Amygdala (tissue), 56 donors: Measurements from ENCODE around the gene TNFRSF17.

ENCODE experiments used
- DNase-seq, 56 donors: peaks; one replicate each; lab custom pipeline; 2025; lab: John Stamatoyannopoulos, UW

Gene TNFRSF17

DNA sequence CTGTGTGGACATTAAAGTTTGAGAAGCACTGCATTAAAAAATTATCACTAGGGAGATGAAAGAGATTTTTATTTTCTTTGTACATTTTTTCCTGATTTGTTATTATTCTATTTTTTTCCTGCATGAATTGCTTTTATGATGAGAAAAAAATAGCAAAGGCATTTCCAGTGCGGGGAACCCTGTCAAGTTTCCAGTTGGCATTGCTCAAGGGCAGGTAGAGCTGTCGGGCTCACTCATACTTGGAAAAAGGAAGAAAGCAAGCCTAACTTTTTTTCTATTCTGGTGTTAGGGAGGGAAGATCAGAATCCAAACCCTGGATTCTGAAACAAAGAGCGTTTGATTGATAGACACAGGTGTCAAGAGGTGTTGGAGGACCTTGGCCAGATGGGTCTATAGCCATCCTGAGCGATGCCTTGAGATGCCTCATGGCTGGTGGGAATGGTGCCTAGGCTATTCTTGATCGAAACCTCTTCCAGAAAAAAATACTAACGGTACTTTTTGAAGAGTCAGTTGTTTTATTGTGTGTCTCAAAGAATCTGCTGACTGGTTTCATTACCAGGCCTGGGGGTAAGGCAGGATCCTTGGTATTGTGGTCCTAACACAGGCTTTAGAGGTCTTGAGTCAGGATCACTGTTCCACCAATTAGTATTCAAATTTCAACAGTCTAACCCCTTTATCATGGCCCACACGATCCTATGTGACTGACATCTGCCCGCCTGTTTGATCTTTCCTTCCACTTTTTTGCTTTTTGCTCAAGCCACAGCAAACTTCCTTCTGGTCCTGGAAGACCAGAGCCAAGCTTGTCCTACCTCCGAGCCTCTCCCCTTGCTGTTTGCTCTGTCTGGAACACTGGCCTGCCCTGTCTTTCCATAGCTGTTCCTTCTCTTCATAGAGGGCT lies 31.7 kb downstream of the TNFRSF17 start:
- DNase-seq = no peak

DNA sequence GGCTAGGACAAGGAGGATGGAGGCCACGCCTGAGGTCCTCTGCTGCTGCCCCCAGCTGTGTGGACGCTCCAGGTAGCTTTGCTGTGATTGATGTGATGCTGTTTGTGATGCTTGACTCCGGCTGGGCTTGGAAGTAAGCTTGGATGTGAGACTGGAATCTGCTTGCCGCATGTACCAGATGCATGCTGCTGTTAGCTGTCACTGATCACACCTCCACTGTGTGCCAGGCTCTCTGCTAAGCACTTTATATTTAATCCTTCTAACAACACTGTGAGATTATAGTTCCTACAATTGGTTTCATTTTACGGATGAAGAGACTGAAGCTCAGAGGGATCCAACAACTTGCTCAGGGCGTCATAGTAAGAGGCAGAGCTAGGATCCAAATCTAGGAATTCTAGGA lies 35.0 kb downstream of the TNFRSF17 start:
- DNase-seq = no peak

DNA sequence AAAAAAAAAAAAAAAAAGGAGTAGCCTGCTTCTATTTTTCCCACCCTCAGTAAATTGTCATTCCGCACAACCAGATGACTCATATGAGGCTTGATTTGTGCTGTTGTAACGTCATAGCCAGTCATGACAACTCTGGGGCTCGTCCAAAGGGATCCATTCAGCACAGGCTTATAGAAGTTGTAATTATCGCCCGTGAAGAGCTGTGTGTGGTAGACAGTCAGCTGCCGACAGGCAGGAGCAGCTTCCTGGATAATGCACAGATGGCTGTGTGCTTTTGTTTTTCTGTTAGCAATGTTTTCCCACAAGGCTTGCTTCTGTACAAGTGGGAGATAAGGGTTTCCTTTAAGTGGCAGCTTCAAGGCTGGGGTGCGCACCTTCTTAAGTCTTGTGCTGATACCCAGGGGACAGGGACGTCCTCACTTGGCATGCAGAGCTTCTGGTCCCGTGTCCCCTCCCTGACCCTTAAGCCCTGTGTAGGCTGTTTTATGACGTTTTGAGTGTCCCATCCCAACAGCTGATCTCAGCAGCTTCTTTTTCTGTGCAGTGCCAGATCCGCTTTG lies 37.5 kb downstream of the TNFRSF17 start:
- peak in 10 of 56 donors; percentile 4 to 36 (median 15) for DNase-seq

- no peak for DNase-seq
Observed at GRCh38 chr16:12006637-12007036, 41.6 kb downstream of the TNFRSF17 start.

DNA sequence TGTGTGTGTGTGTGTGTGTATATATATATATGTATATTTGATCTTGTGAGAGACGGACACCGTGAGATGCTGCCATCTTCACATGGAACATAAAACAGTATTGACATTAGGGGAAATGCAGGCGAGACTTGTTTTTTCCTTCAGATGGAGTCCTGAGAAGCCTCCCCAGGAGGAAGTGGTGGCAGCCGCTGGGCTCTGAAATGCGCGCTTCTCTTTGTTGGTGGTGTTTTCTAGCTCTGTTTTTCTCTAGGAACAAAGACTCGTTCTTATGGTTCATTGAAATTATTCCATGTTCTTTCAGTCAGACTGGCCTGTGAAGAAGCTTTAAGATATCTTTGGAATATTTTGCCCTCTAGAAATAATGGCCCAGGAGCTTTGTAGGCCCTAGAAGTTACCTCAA lies 44.5 kb downstream of the TNFRSF17 start:
- DNase-seq = peak in 12 of 56 donors; percentile 1 to 42 (median 12)

- no peak for DNase-seq
Observed at GRCh38 chr16:12009922-12010321, 44.9 kb downstream of the TNFRSF17 start.

GRCh38 chr16:12010388-12011251 lies 45.6 kb downstream of the TNFRSF17 start:
- DNase-seq = no peak

GRCh38 chr16:12011565-12011964 lies 46.6 kb downstream of the TNFRSF17 start:
- no peak for DNase-seq

GRCh38 chr16:12016291-12016947 lies 51.4 kb downstream of the TNFRSF17 start:
- DNase-seq = no peak

- no peak for DNase-seq
Observed at GRCh38 chr16:12017558-12017957, 52.5 kb downstream of the TNFRSF17 start.
